GM13976 (cell line): ENCODE data around the gene CLCN6.

Source experiments
- DNase-seq: peaks from one replicate; pipeline ENCODE4 v3.0.0; 2012; ENCODE audit warnings: low spot score
- CTCF ChIP-seq: IDR thresholded peaks from 2 replicates; pipeline ENCODE4 v1.5.1; 2012; ENCODE audit warnings: borderline replicate concordance, mild to moderate bottlenecking; ENCODE audit not compliant: insufficient read depth; ENCODE audit errors: extremely low read depth, missing control alignments, control extremely low read depth
- in situ Hi-C: fragments of 300-500 bp; cut with MboI; formaldehyde crosslinking; loops from one replicate; pipeline ENCODE4 v1.12.0; 2022; ENCODE audit warnings: low sequenced_read_pairs, mixed read lengths, inconsistent platforms; ENCODE audit not compliant: unreplicated experiment

Gene CLCN6

GRCh38 chr1:11771481-11772043, 34.4 kb upstream of the CLCN6 start:
- in situ Hi-C loops, result no loop called here
- DNase-seq, result no peak
- TF ChIP-seq CTCF, result no peak

- no peak for TF ChIP-seq CTCF
- no peak for DNase-seq
- in situ Hi-C loops, result no loop called here
These were observed 33.5 kb upstream of the CLCN6 start for GRCh38 chr1:11772458-11772857.

GRCh38 chr1:11774753-11775152, 31.2 kb upstream of the CLCN6 start:
- in situ Hi-C loops, result no loop called here
- DNase-seq, result no peak
- no peak for TF ChIP-seq CTCF

GRCh38 chr1:11777658-11778322, 28.2 kb upstream of the CLCN6 start:
- in situ Hi-C loops, result no loop called here
- DNase-seq, result no peak
- no peak for TF ChIP-seq CTCF

- TF ChIP-seq CTCF, result no peak
- in situ Hi-C loops, result no loop called here
- DNase-seq, result no peak
These were observed 27.7 kb upstream of the CLCN6 start for GRCh38 chr1:11778336-11778735.

- TF ChIP-seq CTCF, result no peak
- in situ Hi-C loops, result no loop called here
- no peak for DNase-seq
These were observed 27.0 kb upstream of the CLCN6 start for GRCh38 chr1:11778844-11779623.
